ENCODE results near the gene EMC10. TPM values are rescaled to one million over a fixed set of nuclear protein-coding genes. Genes with fewer than 3 reads are reported as not detected.

EMC10 gene
- total and polyA plus RNA-seq, 4 donors, result 17.1 to 132 (median 40.5) TPM

DNA sequence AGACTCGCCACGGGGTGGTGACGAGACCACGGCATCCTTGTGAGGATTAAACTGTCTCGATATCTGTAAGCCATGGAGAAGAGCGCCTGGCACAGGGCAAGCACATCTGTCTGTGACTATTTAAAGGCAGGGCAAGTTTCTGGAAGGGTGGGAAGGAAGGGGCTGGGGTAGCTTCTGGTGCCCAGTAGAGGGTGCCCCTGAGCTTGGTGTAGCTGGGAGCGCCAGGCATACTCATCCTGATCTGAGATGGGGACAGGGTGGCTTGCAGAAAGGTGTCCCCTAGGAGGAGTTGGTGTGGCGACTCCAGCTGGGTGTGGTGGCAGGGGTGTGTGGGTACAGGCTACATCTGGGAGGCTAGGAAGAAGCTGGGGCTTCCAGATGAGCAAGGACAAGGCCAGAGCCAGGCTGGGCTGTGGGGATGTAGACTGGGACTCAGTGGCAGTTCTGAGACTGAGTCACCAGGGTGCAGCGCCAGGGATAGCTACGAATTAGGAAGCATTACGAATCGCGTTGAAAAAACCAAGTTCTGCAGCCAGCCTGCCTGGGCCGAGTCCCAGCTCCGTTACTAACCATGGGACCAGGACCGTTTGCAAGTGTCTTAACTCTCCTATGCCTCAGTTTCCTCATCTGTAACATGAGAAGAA is 60.5 kb downstream of the EMC10 start:
- H3K9ac ChIP-seq (ENCODE audit: low read depth in 1 of 2, low read length in 2 of 2), result no peak overlapping the region
- TF ChIP-seq NR2F2 (IDR thresholded peaks at IDR 0.05) (no peak), EGR1 (IDR thresholded peaks at IDR 0.05; ENCODE audit: low read depth in 2 of 2) (no peak), FOXA2 (IDR thresholded peaks at IDR 0.05) (no peak), TAF1 (conservative IDR thresholded peaks at IDR 0.05) (no peak), FOXA1 (IDR thresholded peaks at IDR 0.05) (no peak), YY1 (IDR thresholded peaks at IDR 0.05) (no peak), HNF4G (IDR thresholded peaks at IDR 0.05) (no peak), JUND (IDR thresholded peaks at IDR 0.05) (no peak), RXRA (IDR thresholded peaks at IDR 0.05) (no peak), RAD21 (IDR thresholded peaks at IDR 0.05) (no peak), HNF4A (conservative IDR thresholded peaks at IDR 0.05) (no peak), GABPA (IDR thresholded peaks at IDR 0.05 in 1 of 2, conservative IDR thresholded peaks at IDR 0.05 in 1 of 2) (no peak)
- TF ChIP-seq, protein P1, sequence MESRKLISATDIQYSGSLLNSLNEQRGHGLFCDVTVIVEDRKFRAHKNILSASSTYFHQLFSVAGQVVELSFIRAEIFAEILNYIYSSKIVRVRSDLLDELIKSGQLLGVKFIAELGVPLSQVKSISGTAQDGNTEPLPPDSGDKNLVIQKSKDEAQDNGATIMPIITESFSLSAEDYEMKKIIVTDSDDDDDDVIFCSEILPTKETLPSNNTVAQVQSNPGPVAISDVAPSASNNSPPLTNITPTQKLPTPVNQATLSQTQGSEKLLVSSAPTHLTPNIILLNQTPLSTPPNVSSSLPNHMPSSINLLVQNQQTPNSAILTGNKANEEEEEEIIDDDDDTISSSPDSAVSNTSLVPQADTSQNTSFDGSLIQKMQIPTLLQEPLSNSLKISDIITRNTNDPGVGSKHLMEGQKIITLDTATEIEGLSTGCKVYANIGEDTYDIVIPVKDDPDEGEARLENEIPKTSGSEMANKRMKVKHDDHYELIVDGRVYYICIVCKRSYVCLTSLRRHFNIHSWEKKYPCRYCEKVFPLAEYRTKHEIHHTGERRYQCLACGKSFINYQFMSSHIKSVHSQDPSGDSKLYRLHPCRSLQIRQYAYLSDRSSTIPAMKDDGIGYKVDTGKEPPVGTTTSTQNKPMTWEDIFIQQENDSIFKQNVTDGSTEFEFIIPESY (IDR thresholded peaks at IDR 0.05), result no peak
- TF ChIP-seq, protein P2, sequence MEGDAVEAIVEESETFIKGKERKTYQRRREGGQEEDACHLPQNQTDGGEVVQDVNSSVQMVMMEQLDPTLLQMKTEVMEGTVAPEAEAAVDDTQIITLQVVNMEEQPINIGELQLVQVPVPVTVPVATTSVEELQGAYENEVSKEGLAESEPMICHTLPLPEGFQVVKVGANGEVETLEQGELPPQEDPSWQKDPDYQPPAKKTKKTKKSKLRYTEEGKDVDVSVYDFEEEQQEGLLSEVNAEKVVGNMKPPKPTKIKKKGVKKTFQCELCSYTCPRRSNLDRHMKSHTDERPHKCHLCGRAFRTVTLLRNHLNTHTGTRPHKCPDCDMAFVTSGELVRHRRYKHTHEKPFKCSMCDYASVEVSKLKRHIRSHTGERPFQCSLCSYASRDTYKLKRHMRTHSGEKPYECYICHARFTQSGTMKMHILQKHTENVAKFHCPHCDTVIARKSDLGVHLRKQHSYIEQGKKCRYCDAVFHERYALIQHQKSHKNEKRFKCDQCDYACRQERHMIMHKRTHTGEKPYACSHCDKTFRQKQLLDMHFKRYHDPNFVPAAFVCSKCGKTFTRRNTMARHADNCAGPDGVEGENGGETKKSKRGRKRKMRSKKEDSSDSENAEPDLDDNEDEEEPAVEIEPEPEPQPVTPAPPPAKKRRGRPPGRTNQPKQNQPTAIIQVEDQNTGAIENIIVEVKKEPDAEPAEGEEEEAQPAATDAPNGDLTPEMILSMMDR (IDR thresholded peaks at IDR 0.05; ENCODE audit: low read depth, low read length, missing input control), result no peak
- TF ChIP-seq, protein P3, sequence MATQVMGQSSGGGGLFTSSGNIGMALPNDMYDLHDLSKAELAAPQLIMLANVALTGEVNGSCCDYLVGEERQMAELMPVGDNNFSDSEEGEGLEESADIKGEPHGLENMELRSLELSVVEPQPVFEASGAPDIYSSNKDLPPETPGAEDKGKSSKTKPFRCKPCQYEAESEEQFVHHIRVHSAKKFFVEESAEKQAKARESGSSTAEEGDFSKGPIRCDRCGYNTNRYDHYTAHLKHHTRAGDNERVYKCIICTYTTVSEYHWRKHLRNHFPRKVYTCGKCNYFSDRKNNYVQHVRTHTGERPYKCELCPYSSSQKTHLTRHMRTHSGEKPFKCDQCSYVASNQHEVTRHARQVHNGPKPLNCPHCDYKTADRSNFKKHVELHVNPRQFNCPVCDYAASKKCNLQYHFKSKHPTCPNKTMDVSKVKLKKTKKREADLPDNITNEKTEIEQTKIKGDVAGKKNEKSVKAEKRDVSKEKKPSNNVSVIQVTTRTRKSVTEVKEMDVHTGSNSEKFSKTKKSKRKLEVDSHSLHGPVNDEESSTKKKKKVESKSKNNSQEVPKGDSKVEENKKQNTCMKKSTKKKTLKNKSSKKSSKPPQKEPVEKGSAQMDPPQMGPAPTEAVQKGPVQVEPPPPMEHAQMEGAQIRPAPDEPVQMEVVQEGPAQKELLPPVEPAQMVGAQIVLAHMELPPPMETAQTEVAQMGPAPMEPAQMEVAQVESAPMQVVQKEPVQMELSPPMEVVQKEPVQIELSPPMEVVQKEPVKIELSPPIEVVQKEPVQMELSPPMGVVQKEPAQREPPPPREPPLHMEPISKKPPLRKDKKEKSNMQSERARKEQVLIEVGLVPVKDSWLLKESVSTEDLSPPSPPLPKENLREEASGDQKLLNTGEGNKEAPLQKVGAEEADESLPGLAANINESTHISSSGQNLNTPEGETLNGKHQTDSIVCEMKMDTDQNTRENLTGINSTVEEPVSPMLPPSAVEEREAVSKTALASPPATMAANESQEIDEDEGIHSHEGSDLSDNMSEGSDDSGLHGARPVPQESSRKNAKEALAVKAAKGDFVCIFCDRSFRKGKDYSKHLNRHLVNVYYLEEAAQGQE (IDR thresholded peaks at IDR 0.05), result no peak
- no peaks in the 10 kb centered on the region for H3K36me3 ChIP-seq (ENCODE audit: control insufficient read depth in 4 of 4, insufficient read depth in 3 of 4, low read depth in 1 of 4, low read length in 3 of 4)
- H3K9me3 ChIP-seq (ENCODE audit: control insufficient read depth in 4 of 4, low read length in 3 of 4), result peaks cover 0 to 6% (median 2%) of the 10 kb centered on the region in 4 donors
- no peak overlapping the region for H3K4me3 ChIP-seq (ENCODE audit: low read depth in 1 of 3, low read length in 3 of 3)
- H3K27ac ChIP-seq (ENCODE audit: low read depth in 1 of 2, low read length in 2 of 2), result no peak overlapping the region
- DNase-seq (ENCODE audit: low spot score), result no peak
- H3K27me3 ChIP-seq (ENCODE audit: control insufficient read depth in 4 of 4, insufficient read depth in 4 of 4, low read length in 3 of 4), result no peaks in the 10 kb centered on the region
- 91% methylated on average over 16 of the region's 16 CpGs for WGBS
- no peaks in the 10 kb centered on the region for H3K4me1 ChIP-seq (ENCODE audit: control insufficient read depth in 4 of 4, insufficient read depth in 4 of 4, low read length in 3 of 4)

DNA sequence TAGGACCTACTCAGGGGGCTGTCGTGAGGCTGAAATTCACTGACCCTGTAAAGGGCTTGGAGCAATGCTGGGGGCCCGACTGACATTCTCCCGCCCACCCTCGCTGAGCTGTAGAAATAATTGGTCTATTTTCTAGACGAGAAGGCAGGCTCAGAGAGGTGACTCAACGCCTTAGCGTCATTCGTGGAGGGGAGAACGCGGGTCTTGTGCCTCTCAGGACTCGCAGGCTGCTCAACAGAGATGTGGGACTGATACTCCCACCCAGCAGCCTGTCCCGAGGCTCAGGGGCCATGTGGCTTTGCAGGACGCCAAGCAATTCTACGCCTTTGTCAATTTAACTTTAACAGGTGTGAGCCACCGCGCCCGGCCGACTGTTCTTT is 61.0 kb downstream of the EMC10 start:
- Histone ChIP-seq H3K9ac (ENCODE audit: low read depth in 1 of 2, low read length in 2 of 2) (no peak overlapping the region), H3K36me3 (ENCODE audit: control insufficient read depth in 4 of 4, insufficient read depth in 3 of 4, low read depth in 1 of 4, low read length in 3 of 4) (no peaks in the 10 kb centered on the region), H3K9me3 (ENCODE audit: control insufficient read depth in 4 of 4, low read length in 3 of 4) (peaks cover 0 to 6% (median 2%) of the 10 kb centered on the region in 4 donors), H3K27me3 (ENCODE audit: control insufficient read depth in 4 of 4, insufficient read depth in 4 of 4, low read length in 3 of 4) (no peaks in the 10 kb centered on the region), H3K4me3 (ENCODE audit: low read depth in 1 of 3, low read length in 3 of 3) (no peak overlapping the region), H3K4me1 (ENCODE audit: control insufficient read depth in 4 of 4, insufficient read depth in 4 of 4, low read length in 3 of 4) (no peaks in the 10 kb centered on the region), H3K27ac (ENCODE audit: low read depth in 1 of 2, low read length in 2 of 2) (no peak overlapping the region)
- WGBS, result 71% methylated on average over 18 of the region's 18 CpGs
- no peak for DNase-seq (ENCODE audit: low spot score)
- TF ChIP-seq YY1 (IDR thresholded peaks at IDR 0.05) (no peak), JUND (IDR thresholded peaks at IDR 0.05) (no peak), HNF4G (IDR thresholded peaks at IDR 0.05) (no peak), FOXA1 (IDR thresholded peaks at IDR 0.05) (no peak), RAD21 (IDR thresholded peaks at IDR 0.05) (no peak), HNF4A (conservative IDR thresholded peaks at IDR 0.05) (no peak)
- TF ChIP-seq, protein P1 (IDR thresholded peaks at IDR 0.05), result no peak
- TF ChIP-seq, protein P4, sequence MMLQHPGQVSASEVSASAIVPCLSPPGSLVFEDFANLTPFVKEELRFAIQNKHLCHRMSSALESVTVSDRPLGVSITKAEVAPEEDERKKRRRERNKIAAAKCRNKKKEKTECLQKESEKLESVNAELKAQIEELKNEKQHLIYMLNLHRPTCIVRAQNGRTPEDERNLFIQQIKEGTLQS (IDR thresholded peaks at IDR 0.05), result no peak
- TF ChIP-seq, protein P3 (IDR thresholded peaks at IDR 0.05), result no peak
- TF ChIP-seq, protein P5, sequence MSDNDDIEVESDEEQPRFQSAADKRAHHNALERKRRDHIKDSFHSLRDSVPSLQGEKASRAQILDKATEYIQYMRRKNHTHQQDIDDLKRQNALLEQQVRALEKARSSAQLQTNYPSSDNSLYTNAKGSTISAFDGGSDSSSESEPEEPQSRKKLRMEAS (IDR thresholded peaks at IDR 0.05), result no peak
